ENCODE measurements around the gene PARP9.

GRCh38 chr3:122609798-122610559 lies 45.9 kb upstream of the PARP9 start:
- no peak for TF ChIP-seq CTCF (IDR thresholded peaks at IDR 0.05)
- TF ChIP-seq POLR2A (IDR thresholded peaks at IDR 0.05) = no peak
